ENCODE results near the gene EPS8L2.

EPS8L2 gene

DNA sequence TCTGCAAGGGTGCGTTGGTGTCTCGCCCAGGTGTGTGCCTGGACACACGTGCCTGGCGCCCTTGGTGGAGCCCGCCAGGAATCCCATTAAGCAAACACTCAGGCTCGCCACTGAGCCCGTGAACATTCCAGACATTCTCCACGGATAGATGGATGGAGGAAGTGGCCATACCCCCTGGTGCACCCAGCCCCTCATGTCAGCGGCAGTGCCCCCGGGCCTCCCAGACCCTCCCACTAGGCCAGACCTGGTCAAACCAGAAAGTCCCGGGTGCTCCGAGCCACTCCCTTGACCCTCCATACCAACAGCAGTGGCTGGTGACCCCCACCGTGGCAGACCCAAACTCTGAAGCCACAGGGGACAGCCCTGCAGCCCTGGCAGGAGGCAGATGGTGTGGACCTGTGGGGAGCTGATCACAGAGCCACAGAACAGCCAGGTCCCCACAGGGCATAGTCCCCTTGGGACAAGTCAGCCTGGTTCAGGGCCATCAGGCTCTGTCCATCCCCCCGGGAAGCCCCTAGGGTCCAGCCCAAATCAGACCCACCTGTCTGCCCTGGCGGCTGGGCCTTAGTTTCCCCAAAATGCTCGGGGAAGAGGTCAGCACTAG lies 1.9 kb downstream of the EPS8L2 start:
- H3K4me2 ChIP-seq: no peak overlapping the region
- H3K4me1 ChIP-seq (ENCODE audit: low read depth, poor library complexity, severe bottlenecking): no peaks in the 10 kb centered on the region
- no peaks in the 10 kb centered on the region for H4K20me1 ChIP-seq (ENCODE audit: insufficient read depth)
- no peak overlapping the region for H2AFZ ChIP-seq (ENCODE audit: low read depth)
- no peaks in the 10 kb centered on the region for H3K27me3 ChIP-seq (ENCODE audit: insufficient read depth, low read depth)
- H3K36me3 ChIP-seq (ENCODE audit: insufficient read depth): no peaks in the 10 kb centered on the region
- TF ChIP-seq, protein P1, sequence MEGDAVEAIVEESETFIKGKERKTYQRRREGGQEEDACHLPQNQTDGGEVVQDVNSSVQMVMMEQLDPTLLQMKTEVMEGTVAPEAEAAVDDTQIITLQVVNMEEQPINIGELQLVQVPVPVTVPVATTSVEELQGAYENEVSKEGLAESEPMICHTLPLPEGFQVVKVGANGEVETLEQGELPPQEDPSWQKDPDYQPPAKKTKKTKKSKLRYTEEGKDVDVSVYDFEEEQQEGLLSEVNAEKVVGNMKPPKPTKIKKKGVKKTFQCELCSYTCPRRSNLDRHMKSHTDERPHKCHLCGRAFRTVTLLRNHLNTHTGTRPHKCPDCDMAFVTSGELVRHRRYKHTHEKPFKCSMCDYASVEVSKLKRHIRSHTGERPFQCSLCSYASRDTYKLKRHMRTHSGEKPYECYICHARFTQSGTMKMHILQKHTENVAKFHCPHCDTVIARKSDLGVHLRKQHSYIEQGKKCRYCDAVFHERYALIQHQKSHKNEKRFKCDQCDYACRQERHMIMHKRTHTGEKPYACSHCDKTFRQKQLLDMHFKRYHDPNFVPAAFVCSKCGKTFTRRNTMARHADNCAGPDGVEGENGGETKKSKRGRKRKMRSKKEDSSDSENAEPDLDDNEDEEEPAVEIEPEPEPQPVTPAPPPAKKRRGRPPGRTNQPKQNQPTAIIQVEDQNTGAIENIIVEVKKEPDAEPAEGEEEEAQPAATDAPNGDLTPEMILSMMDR (conservative IDR thresholded peaks at IDR 0.05; ENCODE audit: low read depth, low read length): no peak
- H3K4me3 ChIP-seq (IDR thresholded peaks at IDR 0.05; ENCODE audit: insufficient read depth, low read depth, low read length): no peak overlapping the region
- H3K79me2 ChIP-seq (ENCODE audit: insufficient read depth, low read depth): no peaks in the 10 kb centered on the region
- no peak overlapping the region for H3K27ac ChIP-seq
- no peak overlapping the region for H3K9ac ChIP-seq

DNA sequence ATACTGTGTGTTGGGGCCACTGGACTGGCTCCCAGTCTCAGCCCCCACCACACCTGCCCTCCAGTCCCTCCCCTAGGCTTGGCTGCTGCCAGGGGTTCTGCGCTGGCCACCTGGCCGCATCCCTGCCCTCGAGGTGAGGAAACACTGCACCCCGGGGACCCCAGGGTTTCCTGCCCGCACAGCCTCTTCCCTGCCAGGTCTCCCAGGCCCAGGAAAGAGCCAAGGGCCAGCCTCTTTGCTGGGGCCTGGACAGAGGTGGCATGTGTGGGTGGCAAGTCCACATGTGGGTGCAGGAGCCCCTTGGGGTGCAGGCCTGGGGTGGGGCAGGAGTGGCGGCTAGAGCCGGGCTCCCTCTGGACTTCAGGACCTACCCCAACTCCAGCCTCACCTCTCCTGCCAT lies 2.5 kb downstream of the EPS8L2 start:
- H3K79me2 ChIP-seq (ENCODE audit: insufficient read depth, low read depth): no peaks in the 10 kb centered on the region
- no peak overlapping the region for H3K9ac ChIP-seq
- no peak overlapping the region for H2AFZ ChIP-seq (ENCODE audit: low read depth)
- no peaks in the 10 kb centered on the region for H4K20me1 ChIP-seq (ENCODE audit: insufficient read depth)
- H3K27ac ChIP-seq: no peak overlapping the region
- no peak overlapping the region for H3K4me2 ChIP-seq
- H3K36me3 ChIP-seq (ENCODE audit: insufficient read depth): no peaks in the 10 kb centered on the region
- no peaks in the 10 kb centered on the region for H3K4me1 ChIP-seq (ENCODE audit: low read depth, poor library complexity, severe bottlenecking)
- TF ChIP-seq, protein P1 (conservative IDR thresholded peaks at IDR 0.05; ENCODE audit: low read depth, low read length): no peak
- H3K4me3 ChIP-seq (IDR thresholded peaks at IDR 0.05; ENCODE audit: insufficient read depth, low read depth, low read length): no peak overlapping the region
- no peaks in the 10 kb centered on the region for H3K27me3 ChIP-seq (ENCODE audit: insufficient read depth, low read depth)

DNA sequence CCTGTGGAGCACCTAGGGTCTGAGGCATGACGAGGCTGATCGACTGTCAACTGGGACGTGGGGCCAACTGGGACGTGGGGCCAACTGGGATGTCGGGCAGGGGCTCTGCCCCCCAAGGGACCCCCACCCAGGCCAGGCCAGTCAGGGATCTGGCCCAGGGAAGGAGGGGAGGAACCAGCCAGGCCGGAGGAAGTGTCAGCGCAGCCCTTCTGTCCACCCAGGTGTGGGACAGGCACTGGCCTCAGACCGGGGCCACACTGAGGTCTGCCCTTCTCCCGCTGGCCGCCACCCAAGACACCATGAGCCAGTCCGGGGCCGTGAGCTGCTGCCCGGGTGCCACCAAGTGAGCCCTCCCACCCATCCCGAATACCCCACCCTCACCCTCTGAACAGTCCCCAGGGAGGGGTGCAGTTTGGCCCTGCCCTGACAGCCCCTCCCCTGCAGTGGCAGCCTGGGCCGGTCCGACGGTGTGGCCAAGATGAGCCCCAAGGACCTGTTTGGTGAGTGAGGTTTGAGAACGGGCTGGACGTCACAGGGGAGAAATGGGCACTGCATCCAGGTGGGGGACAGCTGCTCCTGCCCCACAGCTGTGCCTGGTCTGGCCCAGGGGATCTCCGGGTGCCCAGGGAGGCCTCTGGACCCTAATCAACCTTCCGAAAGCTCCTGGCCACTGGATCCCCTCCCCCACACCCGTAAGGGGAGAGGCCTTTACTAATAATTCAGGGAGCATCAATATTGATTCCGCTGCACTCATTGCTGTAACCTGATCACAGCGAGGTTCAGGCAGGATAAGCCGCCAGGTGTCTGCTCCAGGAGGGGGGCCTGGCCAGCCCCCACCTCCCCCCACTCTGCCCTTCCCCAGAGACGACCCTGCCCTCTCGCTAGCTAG lies 3.3 kb downstream of the EPS8L2 start:
- H3K27ac ChIP-seq: no peak overlapping the region
- no peaks in the 10 kb centered on the region for H3K79me2 ChIP-seq (ENCODE audit: insufficient read depth, low read depth)
- H3K36me3 ChIP-seq (ENCODE audit: insufficient read depth): no peaks in the 10 kb centered on the region
- no peaks in the 10 kb centered on the region for H4K20me1 ChIP-seq (ENCODE audit: insufficient read depth)
- no peak overlapping the region for H2AFZ ChIP-seq (ENCODE audit: low read depth)
- no peaks in the 10 kb centered on the region for H3K4me1 ChIP-seq (ENCODE audit: low read depth, poor library complexity, severe bottlenecking)
- H3K27me3 ChIP-seq (ENCODE audit: insufficient read depth, low read depth): no peaks in the 10 kb centered on the region
- no peak overlapping the region for H3K4me3 ChIP-seq (IDR thresholded peaks at IDR 0.05; ENCODE audit: insufficient read depth, low read depth, low read length)
- no peak overlapping the region for H3K9ac ChIP-seq
- TF ChIP-seq, protein P1 (conservative IDR thresholded peaks at IDR 0.05; ENCODE audit: low read depth, low read length): no peak
- no peak overlapping the region for H3K4me2 ChIP-seq

DNA sequence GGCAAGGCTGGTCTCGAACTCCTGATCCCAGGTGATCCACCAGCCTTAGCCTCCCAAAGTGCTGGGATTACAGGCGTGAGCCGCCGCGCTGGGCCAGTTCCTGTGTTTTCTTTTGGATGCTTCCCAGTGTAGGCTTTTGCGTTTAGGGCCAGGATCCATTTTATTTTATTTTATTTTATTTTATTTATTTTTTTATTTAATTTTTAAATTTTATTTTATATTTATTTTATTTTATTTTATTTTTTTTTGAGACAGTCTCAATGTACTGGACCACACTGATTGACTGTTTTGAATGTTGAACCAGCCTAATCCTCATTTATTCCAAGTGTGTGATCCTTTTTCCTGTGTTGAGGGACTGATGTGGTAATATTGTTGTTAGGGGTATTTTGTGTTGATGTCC lies 8.4 kb downstream of the EPS8L2 start:
- H2AFZ ChIP-seq (ENCODE audit: low read depth): no peak overlapping the region
- no peak overlapping the region for H3K9ac ChIP-seq
- H4K20me1 ChIP-seq (ENCODE audit: insufficient read depth): no peaks in the 10 kb centered on the region
- H3K27ac ChIP-seq: no peak overlapping the region
- TF ChIP-seq, protein P1 (conservative IDR thresholded peaks at IDR 0.05; ENCODE audit: low read depth, low read length): no peak
- H3K4me3 ChIP-seq (IDR thresholded peaks at IDR 0.05; ENCODE audit: insufficient read depth, low read depth, low read length): no peak overlapping the region
- no peaks in the 10 kb centered on the region for H3K79me2 ChIP-seq (ENCODE audit: insufficient read depth, low read depth)
- H3K36me3 ChIP-seq (ENCODE audit: insufficient read depth): no peaks in the 10 kb centered on the region
- peaks cover 5% of the 10 kb centered on the region; the same call in 1 of the 2 replicates for H3K27me3 ChIP-seq (ENCODE audit: insufficient read depth, low read depth)
- no peak overlapping the region for H3K4me2 ChIP-seq
- no peaks in the 10 kb centered on the region for H3K4me1 ChIP-seq (ENCODE audit: low read depth, poor library complexity, severe bottlenecking)
